Measurements from ENCODE around the gene ZSCAN32.

ZSCAN32 gene

GRCh38 chr16:3431779-3432219 lies 31.0 kb upstream of the ZSCAN32 start:
- TF ChIP-seq FOXP2 (optimal IDR thresholded peaks at IDR 0.05; ENCODE audit: borderline replicate concordance, extremely low read depth, extremely low read length, insufficient read depth), result no peak

DNA sequence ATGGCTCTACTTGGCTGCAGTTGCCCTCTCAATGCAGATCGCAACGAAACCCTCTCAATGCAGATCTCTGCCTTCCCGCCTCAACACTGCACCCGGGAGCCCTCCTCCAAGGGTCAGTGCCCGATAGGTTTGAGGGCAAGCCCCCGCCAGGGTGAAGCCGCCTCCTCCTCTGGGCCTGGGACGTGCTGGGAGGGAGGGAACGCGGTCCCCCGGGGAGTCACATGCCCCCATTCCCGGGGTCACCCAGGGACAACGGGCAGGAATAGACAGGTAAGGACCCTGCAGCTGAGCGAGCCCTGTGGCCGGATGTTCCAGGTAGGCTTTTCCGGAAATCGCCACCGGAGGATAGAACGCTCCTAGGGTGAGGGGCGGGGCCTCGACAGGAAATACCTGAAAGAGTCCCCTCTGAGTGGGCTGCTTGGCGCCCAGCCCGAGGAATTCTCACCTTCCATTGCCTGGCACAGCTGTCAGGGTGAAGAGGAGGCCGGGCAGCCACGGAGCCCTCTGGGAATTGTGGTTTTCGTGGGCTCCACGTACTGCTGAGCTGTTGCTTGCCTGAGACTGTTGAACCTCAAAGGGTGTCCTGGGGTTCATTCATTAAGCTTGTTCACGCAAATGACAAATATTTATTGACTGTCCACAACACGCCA lies 13.1 kb upstream of the ZSCAN32 start:
- no peak for TF ChIP-seq FOXP2 (optimal IDR thresholded peaks at IDR 0.05; ENCODE audit: borderline replicate concordance, extremely low read depth, extremely low read length, insufficient read depth)
- TF ChIP-seq, protein P1, sequence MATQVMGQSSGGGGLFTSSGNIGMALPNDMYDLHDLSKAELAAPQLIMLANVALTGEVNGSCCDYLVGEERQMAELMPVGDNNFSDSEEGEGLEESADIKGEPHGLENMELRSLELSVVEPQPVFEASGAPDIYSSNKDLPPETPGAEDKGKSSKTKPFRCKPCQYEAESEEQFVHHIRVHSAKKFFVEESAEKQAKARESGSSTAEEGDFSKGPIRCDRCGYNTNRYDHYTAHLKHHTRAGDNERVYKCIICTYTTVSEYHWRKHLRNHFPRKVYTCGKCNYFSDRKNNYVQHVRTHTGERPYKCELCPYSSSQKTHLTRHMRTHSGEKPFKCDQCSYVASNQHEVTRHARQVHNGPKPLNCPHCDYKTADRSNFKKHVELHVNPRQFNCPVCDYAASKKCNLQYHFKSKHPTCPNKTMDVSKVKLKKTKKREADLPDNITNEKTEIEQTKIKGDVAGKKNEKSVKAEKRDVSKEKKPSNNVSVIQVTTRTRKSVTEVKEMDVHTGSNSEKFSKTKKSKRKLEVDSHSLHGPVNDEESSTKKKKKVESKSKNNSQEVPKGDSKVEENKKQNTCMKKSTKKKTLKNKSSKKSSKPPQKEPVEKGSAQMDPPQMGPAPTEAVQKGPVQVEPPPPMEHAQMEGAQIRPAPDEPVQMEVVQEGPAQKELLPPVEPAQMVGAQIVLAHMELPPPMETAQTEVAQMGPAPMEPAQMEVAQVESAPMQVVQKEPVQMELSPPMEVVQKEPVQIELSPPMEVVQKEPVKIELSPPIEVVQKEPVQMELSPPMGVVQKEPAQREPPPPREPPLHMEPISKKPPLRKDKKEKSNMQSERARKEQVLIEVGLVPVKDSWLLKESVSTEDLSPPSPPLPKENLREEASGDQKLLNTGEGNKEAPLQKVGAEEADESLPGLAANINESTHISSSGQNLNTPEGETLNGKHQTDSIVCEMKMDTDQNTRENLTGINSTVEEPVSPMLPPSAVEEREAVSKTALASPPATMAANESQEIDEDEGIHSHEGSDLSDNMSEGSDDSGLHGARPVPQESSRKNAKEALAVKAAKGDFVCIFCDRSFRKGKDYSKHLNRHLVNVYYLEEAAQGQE (IDR thresholded peaks at IDR 0.05; ENCODE audit: insufficient read depth in 1 of 2, low read depth in 2 of 2, low read length in 2 of 2), result no peak
- TF ChIP-seq TAF1 (IDR thresholded peaks at IDR 0.05; ENCODE audit: borderline replicate concordance, insufficient read depth, low read length), result no peak
- no peak for TF ChIP-seq POLR2AphosphoS5 (IDR thresholded peaks at IDR 0.05; ENCODE audit: low read depth, low read length)
- TF ChIP-seq SIN3A (IDR thresholded peaks at IDR 0.05; ENCODE audit: borderline replicate concordance, insufficient read depth, low read length), result no peak

DNA sequence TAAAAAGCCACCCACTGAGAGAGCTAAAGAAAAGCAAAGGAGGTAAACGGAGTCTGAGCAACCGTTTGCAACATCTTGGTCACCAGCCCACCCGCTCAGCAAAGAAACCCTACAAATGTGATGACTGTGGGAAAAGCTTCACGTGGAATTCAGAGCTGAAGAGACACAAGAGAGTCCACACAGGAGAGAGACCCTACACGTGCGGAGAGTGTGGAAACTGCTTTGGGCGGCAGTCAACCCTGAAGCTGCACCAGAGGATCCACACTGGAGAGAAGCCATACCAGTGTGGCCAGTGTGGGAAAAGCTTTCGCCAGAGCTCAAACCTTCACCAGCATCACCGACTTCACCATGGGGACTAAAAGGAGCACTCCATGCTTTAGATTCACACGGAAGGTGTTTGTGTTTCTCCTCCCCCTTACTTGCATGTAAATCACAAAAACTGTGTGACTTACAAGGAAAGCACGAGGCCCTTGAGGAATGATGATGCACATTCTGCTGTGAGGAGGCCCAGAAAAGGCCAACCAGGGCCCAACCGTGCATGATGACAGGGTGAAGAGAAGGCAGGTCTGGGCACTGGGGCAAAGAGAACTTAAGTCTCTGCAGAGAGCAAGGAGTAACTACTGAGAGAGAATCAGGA lies 7.9 kb upstream of the ZSCAN32 start:
- TF ChIP-seq TAF1 (IDR thresholded peaks at IDR 0.05; ENCODE audit: borderline replicate concordance, insufficient read depth, low read length) (no peak), SIN3A (IDR thresholded peaks at IDR 0.05; ENCODE audit: borderline replicate concordance, insufficient read depth, low read length) (no peak), POLR2AphosphoS5 (IDR thresholded peaks at IDR 0.05; ENCODE audit: low read depth, low read length) (no peak), FOXP2 (optimal IDR thresholded peaks at IDR 0.05; ENCODE audit: borderline replicate concordance, extremely low read depth, extremely low read length, insufficient read depth) (no peak)
- TF ChIP-seq, protein P1 (IDR thresholded peaks at IDR 0.05; ENCODE audit: insufficient read depth in 1 of 2, low read depth in 2 of 2, low read length in 2 of 2), result no peak

GRCh38 chr16:3401719-3402397 lies 1.1 kb upstream of the ZSCAN32 start:
- no peak for TF ChIP-seq POLR2AphosphoS5 (IDR thresholded peaks at IDR 0.05; ENCODE audit: low read depth, low read length)
- TF ChIP-seq, protein P1 (IDR thresholded peaks at IDR 0.05; ENCODE audit: insufficient read depth in 1 of 2, low read depth in 2 of 2, low read length in 2 of 2), result no peak
- TF ChIP-seq TAF1 (IDR thresholded peaks at IDR 0.05; ENCODE audit: borderline replicate concordance, insufficient read depth, low read length), result no peak
- no peak for TF ChIP-seq SIN3A (IDR thresholded peaks at IDR 0.05; ENCODE audit: borderline replicate concordance, insufficient read depth, low read length)
- no peak for TF ChIP-seq FOXP2 (optimal IDR thresholded peaks at IDR 0.05; ENCODE audit: borderline replicate concordance, extremely low read depth, extremely low read length, insufficient read depth)

DNA sequence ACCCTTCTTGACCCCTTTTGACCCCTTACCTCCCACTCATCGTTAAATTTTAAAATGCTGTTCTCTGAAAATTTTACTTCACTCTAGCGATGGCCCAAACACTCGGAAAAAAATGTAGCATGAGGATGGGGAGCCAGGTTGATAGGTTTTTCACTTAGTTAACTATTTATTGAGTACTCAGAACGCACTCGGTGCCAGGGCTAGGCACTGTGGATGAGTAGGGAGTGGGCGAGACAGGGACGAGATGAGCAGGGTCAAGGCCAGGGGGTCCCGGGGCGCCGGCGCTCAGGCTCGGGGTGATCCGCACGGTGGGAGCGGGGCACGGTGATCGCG lies 392 bp downstream of the ZSCAN32 start:
- TF ChIP-seq FOXP2 (optimal IDR thresholded peaks at IDR 0.05; ENCODE audit: borderline replicate concordance, extremely low read depth, extremely low read length, insufficient read depth) (no peak), TAF1 (IDR thresholded peaks at IDR 0.05; ENCODE audit: borderline replicate concordance, insufficient read depth, low read length) (no peak), SIN3A (IDR thresholded peaks at IDR 0.05; ENCODE audit: borderline replicate concordance, insufficient read depth, low read length) (no peak), POLR2AphosphoS5 (IDR thresholded peaks at IDR 0.05; ENCODE audit: low read depth, low read length) (no peak)
- TF ChIP-seq, protein P1 (IDR thresholded peaks at IDR 0.05; ENCODE audit: insufficient read depth in 1 of 2, low read depth in 2 of 2, low read length in 2 of 2), result no peak

Data from PFSK-1 (cell line).